ENCODE data around the gene HEMGN.

- TF ChIP-seq PPARA (CRISPR knock-in tag; IDR thresholded peaks at IDR 0.05; ENCODE audit: borderline replicate concordance) (no peak), SNAI2 (CRISPR knock-in tag; IDR thresholded peaks at IDR 0.05) (no peak), ZFP3 (CRISPR knock-in tag; IDR thresholded peaks at IDR 0.05) (no peak)
Observed at GRCh38 chr9:97943308-97943855, 5.4 kb upstream of the HEMGN start.
